ENCODE results near the gene MGAT5. TPM values are rescaled to one million over a fixed set of nuclear protein-coding genes. Genes with fewer than 3 reads are reported as not detected.

MGAT5 gene
- total and polyA plus RNA-seq, 2 donors from 2014 or later, result 14.3 to 40.9 TPM

DNA sequence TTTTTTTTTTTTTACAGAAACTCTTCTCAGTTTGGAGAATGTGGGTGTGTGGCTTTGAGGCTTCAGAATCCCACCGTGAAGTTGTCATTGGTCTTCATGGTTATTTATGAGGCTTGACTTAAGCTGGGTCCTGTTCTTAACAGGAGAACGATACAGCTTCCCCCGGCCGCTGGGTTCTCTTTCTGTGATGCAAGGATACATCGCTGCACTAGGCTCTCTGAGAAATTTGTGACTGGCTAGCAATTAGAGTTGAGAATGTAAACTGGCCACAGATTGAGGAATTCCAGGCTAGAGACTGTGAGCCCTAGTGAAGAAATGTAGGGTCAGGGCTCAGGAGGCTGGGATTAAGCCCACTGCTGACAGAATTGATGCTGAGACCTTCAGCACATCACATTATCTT lies 29.8 kb downstream of the MGAT5 start:
- Histone ChIP-seq H3K4me1 (ENCODE audit: control insufficient read depth in 2 of 3, insufficient read depth in 2 of 3, low read depth in 1 of 3, low read length in 3 of 3) (no peaks in the 10 kb centered on the region), H3K36me3 (ENCODE audit: control insufficient read depth in 2 of 3, insufficient read depth in 3 of 3, low read length in 3 of 3) (no peaks in the 10 kb centered on the region), H3K4me3 (ENCODE audit: low read length in 3 of 3) (no peak overlapping the region), H3K27ac (ENCODE audit: low read depth in 2 of 2, low read length in 2 of 2) (no peak overlapping the region), H3K27me3 (ENCODE audit: control insufficient read depth, insufficient read depth, low read length) (no peaks in the 10 kb centered on the region), H3K9me3 (ENCODE audit: control insufficient read depth in 2 of 3, insufficient read depth in 1 of 3, low read length in 3 of 3) (no peaks in the 10 kb centered on the region), H3K9ac (ENCODE audit: low read length in 3 of 3) (no peak overlapping the region)
- FAIRE-seq, result no peak
- TF ChIP-seq, protein P1, sequence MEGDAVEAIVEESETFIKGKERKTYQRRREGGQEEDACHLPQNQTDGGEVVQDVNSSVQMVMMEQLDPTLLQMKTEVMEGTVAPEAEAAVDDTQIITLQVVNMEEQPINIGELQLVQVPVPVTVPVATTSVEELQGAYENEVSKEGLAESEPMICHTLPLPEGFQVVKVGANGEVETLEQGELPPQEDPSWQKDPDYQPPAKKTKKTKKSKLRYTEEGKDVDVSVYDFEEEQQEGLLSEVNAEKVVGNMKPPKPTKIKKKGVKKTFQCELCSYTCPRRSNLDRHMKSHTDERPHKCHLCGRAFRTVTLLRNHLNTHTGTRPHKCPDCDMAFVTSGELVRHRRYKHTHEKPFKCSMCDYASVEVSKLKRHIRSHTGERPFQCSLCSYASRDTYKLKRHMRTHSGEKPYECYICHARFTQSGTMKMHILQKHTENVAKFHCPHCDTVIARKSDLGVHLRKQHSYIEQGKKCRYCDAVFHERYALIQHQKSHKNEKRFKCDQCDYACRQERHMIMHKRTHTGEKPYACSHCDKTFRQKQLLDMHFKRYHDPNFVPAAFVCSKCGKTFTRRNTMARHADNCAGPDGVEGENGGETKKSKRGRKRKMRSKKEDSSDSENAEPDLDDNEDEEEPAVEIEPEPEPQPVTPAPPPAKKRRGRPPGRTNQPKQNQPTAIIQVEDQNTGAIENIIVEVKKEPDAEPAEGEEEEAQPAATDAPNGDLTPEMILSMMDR (IDR thresholded peaks at IDR 0.05; ENCODE audit: borderline replicate concordance, extremely low read depth, insufficient read depth), result no peak
- DNase-seq, result no peak
- intact Hi-C loops (cut with DNase I), result no loop called here

DNA sequence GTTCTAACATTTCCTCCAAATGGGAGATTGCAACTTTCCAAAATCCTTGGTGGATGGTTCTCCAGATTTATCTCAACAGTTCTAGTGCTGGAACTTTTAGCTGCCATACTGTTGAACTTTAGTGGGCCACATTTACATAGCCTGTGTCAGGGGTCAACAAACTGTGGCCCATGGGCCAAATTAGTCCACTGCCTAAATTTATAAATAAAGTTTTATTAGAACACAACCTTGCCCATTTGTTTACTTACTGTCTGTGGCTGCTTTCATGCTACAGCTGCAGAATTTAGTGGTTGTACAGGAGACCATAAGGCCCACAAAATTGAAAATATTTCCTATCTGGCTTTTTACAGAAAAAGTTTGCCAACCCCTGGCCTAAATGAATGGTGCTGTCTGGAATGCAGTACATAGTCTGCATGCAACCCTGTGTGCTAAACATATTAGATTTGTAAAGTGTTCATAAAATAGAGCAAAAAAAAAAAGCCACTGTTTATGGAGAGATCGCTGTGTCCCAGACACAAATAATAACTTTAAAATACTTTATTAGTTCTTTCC lies 30.3 kb downstream of the MGAT5 start:
- Histone ChIP-seq H3K27me3 (ENCODE audit: control insufficient read depth, insufficient read depth, low read length) (no peaks in the 10 kb centered on the region), H3K4me3 (ENCODE audit: low read length in 3 of 3) (no peak overlapping the region), H3K9me3 (ENCODE audit: control insufficient read depth in 2 of 3, insufficient read depth in 1 of 3, low read length in 3 of 3) (no peaks in the 10 kb centered on the region), H3K27ac (ENCODE audit: low read depth in 2 of 2, low read length in 2 of 2) (no peak overlapping the region), H3K9ac (ENCODE audit: low read length in 3 of 3) (no peak overlapping the region), H3K36me3 (ENCODE audit: control insufficient read depth in 2 of 3, insufficient read depth in 3 of 3, low read length in 3 of 3) (no peaks in the 10 kb centered on the region), H3K4me1 (ENCODE audit: control insufficient read depth in 2 of 3, insufficient read depth in 2 of 3, low read depth in 1 of 3, low read length in 3 of 3) (no peaks in the 10 kb centered on the region)
- intact Hi-C loops (cut with DNase I), result no loop called here
- no peak for DNase-seq
- FAIRE-seq, result no peak
- TF ChIP-seq, protein P1 (IDR thresholded peaks at IDR 0.05; ENCODE audit: borderline replicate concordance, extremely low read depth, insufficient read depth), result no peak

DNA sequence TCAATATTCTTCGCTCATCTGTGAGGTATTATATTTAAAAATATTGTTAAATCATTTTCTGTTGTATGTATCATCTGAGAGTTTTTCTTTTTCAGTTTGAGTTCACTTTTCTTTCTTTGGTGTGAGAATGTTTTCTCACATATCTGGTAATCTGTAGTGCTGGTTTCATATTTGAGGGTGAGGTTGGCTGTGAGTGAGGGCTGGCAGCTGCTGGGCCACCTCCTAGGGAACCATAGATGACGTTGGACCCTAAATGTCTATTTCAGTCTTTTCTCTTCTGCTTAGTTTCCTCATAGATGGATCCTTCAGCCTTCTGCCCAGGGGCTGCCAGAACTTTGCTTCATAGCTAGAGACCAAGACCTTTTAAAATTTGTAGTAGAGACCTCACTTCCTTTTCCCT lies 33.5 kb downstream of the MGAT5 start:
- FAIRE-seq (no peak), DNase-seq (no peak)
- H3K9ac ChIP-seq (ENCODE audit: low read length in 3 of 3), result no peak overlapping the region
- no peak overlapping the region for H3K4me3 ChIP-seq (ENCODE audit: low read length in 3 of 3)
- H3K36me3 ChIP-seq (ENCODE audit: control insufficient read depth in 2 of 3, insufficient read depth in 3 of 3, low read length in 3 of 3), result no peaks in the 10 kb centered on the region
- TF ChIP-seq, protein P1 (IDR thresholded peaks at IDR 0.05; ENCODE audit: borderline replicate concordance, extremely low read depth, insufficient read depth), result no peak
- no peaks in the 10 kb centered on the region for H3K27me3 ChIP-seq (ENCODE audit: control insufficient read depth, insufficient read depth, low read length)
- no peaks in the 10 kb centered on the region for H3K9me3 ChIP-seq (ENCODE audit: control insufficient read depth in 2 of 3, insufficient read depth in 1 of 3, low read length in 3 of 3)
- intact Hi-C loops (cut with DNase I), result no loop called here
- no peak overlapping the region for H3K27ac ChIP-seq (ENCODE audit: low read depth in 2 of 2, low read length in 2 of 2)
- no peaks in the 10 kb centered on the region for H3K4me1 ChIP-seq (ENCODE audit: control insufficient read depth in 2 of 3, insufficient read depth in 2 of 3, low read depth in 1 of 3, low read length in 3 of 3)

DNA sequence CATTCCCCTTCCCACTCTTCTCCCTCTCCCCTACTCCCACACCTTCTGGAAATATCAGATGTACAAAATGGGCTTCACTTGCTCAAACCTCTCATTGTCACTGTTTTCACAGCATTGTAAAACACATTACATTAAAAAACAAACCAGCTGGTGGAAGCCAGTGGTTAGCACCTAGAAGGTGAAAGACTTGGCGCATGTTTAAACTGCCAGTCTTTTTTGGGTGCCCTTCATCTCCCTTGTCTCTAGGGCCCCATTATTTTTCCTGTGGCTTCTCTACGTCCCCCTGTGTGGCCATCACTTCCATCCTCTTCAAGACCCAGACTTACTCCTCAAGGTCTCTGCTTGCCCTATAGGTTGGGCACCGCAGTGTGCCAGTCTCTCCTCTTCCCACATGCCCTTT lies 34.9 kb downstream of the MGAT5 start:
- H3K4me1 ChIP-seq (ENCODE audit: control insufficient read depth in 2 of 3, insufficient read depth in 2 of 3, low read depth in 1 of 3, low read length in 3 of 3), result no peaks in the 10 kb centered on the region
- H3K27ac ChIP-seq (ENCODE audit: low read depth in 2 of 2, low read length in 2 of 2), result no peak overlapping the region
- TF ChIP-seq, protein P1 (IDR thresholded peaks at IDR 0.05; ENCODE audit: borderline replicate concordance, extremely low read depth, insufficient read depth), result no peak
- intact Hi-C loops (cut with DNase I), result no loop called here
- no peaks in the 10 kb centered on the region for H3K36me3 ChIP-seq (ENCODE audit: control insufficient read depth in 2 of 3, insufficient read depth in 3 of 3, low read length in 3 of 3)
- no peak overlapping the region for H3K9ac ChIP-seq (ENCODE audit: low read length in 3 of 3)
- H3K9me3 ChIP-seq (ENCODE audit: control insufficient read depth in 2 of 3, insufficient read depth in 1 of 3, low read length in 3 of 3), result no peaks in the 10 kb centered on the region
- FAIRE-seq, result no peak
- H3K27me3 ChIP-seq (ENCODE audit: control insufficient read depth, insufficient read depth, low read length), result no peaks in the 10 kb centered on the region
- H3K4me3 ChIP-seq (ENCODE audit: low read length in 3 of 3), result no peak overlapping the region
- DNase-seq, result no peak
